Choroid plexus epithelial cell (primary cell): Measurements from ENCODE around the gene NCKIPSD.
A peak's percentile ranks its signal among the peaks of the same experiment; 100 is the strongest.

ENCODE experiments used
- DNase-seq: peaks from one replicate; pipeline ENCODE4 v3.0.0-alpha.2; 2010; ENCODE audit warnings: low read depth
- H3K4me3 ChIP-seq: 2 replicates; pipeline ENCODE4 v1.5.1; 2011; ENCODE audit warnings: low read depth, mild to moderate bottlenecking, control low read depth, low read length, moderate library complexity
- TF ChIP-seq, protein P1 (sequence below): conservative IDR thresholded peaks from 2 replicates; pipeline ENCODE4 v1.5.1; 2011; ENCODE audit warnings: low read depth, mild to moderate bottlenecking, control low read depth, inconsistent platforms, low read length, moderate library complexity

Gene NCKIPSD

GRCh38 chr3:48700731-48701405 lies 15.2 kb upstream of the NCKIPSD start:
- no peak for DNase-seq
- H3K4me3 ChIP-seq, result no peak overlapping the region
- TF ChIP-seq, protein P1, sequence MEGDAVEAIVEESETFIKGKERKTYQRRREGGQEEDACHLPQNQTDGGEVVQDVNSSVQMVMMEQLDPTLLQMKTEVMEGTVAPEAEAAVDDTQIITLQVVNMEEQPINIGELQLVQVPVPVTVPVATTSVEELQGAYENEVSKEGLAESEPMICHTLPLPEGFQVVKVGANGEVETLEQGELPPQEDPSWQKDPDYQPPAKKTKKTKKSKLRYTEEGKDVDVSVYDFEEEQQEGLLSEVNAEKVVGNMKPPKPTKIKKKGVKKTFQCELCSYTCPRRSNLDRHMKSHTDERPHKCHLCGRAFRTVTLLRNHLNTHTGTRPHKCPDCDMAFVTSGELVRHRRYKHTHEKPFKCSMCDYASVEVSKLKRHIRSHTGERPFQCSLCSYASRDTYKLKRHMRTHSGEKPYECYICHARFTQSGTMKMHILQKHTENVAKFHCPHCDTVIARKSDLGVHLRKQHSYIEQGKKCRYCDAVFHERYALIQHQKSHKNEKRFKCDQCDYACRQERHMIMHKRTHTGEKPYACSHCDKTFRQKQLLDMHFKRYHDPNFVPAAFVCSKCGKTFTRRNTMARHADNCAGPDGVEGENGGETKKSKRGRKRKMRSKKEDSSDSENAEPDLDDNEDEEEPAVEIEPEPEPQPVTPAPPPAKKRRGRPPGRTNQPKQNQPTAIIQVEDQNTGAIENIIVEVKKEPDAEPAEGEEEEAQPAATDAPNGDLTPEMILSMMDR, result no peak

GRCh38 chr3:48698891-48699290 lies 13.2 kb upstream of the NCKIPSD start:
- DNase-seq, result no peak
- TF ChIP-seq, protein P1, result no peak
- no peak overlapping the region for H3K4me3 ChIP-seq

- no peak overlapping the region for H3K4me3 ChIP-seq
- DNase-seq, result no peak
- TF ChIP-seq, protein P1, result peak; percentile 22
Observed at GRCh38 chr3:48697952-48698351, 12.2 kb upstream of the NCKIPSD start.

DNA sequence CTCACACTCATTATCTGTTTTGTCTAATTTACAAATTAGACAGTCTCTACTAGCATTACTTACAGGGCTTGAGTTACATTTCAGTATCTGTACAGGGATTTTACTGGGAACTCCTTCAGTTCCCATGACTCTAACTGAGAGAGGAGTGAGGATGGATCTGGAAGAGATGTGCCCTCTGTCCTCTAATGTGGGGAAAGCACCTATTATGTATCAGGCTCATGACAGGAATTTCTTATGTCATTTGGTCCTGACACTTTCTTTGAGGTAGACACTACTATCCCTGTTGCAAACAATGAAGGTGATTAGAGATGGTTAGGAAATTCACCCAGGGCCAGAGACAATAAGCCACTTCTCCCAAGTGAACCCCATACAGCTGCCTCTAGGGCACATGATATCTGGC lies 10.9 kb upstream of the NCKIPSD start:
- TF ChIP-seq, protein P1, result no peak
- no peak overlapping the region for H3K4me3 ChIP-seq
- no peak for DNase-seq

GRCh38 chr3:48696156-48696555 lies 10.4 kb upstream of the NCKIPSD start:
- DNase-seq, result no peak
- H3K4me3 ChIP-seq, result no peak overlapping the region
- TF ChIP-seq, protein P1, result no peak

GRCh38 chr3:48695393-48695753 lies 9.7 kb upstream of the NCKIPSD start:
- H3K4me3 ChIP-seq, result peak overlapping the region; percentile 53
- DNase-seq, result peak; percentile 88
- TF ChIP-seq, protein P1, result no peak

GRCh38 chr3:48694610-48695392 lies 9.1 kb upstream of the NCKIPSD start:
- H3K4me3 ChIP-seq, result peak overlapping the region; percentile 53
- peak; percentile 93 for DNase-seq
- TF ChIP-seq, protein P1, result no peak
